Esophagus muscularis mucosa (tissue), 3 donors: ENCODE results near the gene TUBA4A.

ENCODE experiments used
- POLR2A ChIP-seq: fragments of 450-650 bp; IDR thresholded peaks from one replicate; pipeline ENCODE4 v1.6.1; 2017; ENCODE audit warnings: antibody characterized with exemption, moderate library complexity, mild to moderate bottlenecking, low read depth
- POLR2AphosphoS5 ChIP-seq, 2 donors: sonication (generic); formaldehyde crosslinking; IDR thresholded peaks; one replicate each; pipeline ENCODE4 v1.6.1; 2017; ENCODE audit warnings: antibody characterized with exemption in 2 of 2
- TF ChIP-seq, protein P1 (sequence below), 3 experiments: fragments of 200-600 bp in 2 of 3; fragments of 450-650 bp in 1 of 3; sonication (generic) in 2 of 3; IDR thresholded peaks; one replicate each; pipeline ENCODE4 v1.5.1; 2017 to 2019; ENCODE audit warnings: antibody characterized with exemption in 3 of 3, mild to moderate bottlenecking in 2 of 3, moderate library complexity in 1 of 3

DNA sequence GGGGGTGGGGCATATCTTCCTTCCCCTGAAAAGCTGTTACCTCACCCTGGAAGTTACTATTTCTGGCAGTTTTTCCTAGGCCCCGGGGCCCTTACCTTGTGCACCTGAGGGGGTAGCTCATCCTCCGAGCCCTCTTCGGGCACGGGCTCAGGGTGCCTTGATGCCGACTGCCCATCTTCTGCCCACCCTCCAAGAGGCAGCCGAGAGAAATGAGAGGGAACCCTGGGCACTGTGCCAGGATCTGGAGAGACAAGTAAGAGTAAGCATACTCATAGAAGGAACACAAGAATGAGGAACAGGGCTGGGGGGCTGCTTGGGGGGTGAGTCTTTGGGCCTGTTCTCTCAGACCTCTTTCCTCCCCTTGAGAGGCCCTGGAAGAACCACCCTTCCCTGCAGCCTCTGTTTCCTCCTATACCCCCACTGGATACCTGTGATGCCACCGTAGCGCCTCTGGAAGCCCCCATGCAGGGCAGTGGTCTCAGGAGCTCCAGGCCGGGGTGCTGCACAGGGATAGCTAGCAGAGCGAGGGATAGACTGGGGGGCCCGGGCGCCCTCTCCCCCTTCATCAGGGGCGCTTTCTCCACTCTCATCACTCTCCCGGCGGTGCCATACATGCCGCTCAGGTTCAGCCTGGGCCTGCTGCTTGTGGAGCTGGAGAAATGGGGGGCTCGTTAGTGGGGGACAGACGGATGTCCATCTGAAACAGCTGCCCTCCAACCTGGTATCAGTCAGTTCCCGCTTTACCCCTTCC lies 32.9 kb downstream of the TUBA4A start:
- TF ChIP-seq, protein P1, sequence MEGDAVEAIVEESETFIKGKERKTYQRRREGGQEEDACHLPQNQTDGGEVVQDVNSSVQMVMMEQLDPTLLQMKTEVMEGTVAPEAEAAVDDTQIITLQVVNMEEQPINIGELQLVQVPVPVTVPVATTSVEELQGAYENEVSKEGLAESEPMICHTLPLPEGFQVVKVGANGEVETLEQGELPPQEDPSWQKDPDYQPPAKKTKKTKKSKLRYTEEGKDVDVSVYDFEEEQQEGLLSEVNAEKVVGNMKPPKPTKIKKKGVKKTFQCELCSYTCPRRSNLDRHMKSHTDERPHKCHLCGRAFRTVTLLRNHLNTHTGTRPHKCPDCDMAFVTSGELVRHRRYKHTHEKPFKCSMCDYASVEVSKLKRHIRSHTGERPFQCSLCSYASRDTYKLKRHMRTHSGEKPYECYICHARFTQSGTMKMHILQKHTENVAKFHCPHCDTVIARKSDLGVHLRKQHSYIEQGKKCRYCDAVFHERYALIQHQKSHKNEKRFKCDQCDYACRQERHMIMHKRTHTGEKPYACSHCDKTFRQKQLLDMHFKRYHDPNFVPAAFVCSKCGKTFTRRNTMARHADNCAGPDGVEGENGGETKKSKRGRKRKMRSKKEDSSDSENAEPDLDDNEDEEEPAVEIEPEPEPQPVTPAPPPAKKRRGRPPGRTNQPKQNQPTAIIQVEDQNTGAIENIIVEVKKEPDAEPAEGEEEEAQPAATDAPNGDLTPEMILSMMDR (IDR thresholded peaks at IDR 0.05), result no peak
- no peak for TF ChIP-seq POLR2A
- no peak for TF ChIP-seq POLR2AphosphoS5 (IDR thresholded peaks at IDR 0.05)
